Measurements from ENCODE around the gene INO80.

Gene INO80, protein sequence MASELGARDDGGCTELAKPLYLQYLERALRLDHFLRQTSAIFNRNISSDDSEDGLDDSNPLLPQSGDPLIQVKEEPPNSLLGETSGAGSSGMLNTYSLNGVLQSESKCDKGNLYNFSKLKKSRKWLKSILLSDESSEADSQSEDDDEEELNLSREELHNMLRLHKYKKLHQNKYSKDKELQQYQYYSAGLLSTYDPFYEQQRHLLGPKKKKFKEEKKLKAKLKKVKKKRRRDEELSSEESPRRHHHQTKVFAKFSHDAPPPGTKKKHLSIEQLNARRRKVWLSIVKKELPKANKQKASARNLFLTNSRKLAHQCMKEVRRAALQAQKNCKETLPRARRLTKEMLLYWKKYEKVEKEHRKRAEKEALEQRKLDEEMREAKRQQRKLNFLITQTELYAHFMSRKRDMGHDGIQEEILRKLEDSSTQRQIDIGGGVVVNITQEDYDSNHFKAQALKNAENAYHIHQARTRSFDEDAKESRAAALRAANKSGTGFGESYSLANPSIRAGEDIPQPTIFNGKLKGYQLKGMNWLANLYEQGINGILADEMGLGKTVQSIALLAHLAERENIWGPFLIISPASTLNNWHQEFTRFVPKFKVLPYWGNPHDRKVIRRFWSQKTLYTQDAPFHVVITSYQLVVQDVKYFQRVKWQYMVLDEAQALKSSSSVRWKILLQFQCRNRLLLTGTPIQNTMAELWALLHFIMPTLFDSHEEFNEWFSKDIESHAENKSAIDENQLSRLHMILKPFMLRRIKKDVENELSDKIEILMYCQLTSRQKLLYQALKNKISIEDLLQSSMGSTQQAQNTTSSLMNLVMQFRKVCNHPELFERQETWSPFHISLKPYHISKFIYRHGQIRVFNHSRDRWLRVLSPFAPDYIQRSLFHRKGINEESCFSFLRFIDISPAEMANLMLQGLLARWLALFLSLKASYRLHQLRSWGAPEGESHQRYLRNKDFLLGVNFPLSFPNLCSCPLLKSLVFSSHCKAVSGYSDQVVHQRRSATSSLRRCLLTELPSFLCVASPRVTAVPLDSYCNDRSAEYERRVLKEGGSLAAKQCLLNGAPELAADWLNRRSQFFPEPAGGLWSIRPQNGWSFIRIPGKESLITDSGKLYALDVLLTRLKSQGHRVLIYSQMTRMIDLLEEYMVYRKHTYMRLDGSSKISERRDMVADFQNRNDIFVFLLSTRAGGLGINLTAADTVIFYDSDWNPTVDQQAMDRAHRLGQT (N-terminal part only)

DNA sequence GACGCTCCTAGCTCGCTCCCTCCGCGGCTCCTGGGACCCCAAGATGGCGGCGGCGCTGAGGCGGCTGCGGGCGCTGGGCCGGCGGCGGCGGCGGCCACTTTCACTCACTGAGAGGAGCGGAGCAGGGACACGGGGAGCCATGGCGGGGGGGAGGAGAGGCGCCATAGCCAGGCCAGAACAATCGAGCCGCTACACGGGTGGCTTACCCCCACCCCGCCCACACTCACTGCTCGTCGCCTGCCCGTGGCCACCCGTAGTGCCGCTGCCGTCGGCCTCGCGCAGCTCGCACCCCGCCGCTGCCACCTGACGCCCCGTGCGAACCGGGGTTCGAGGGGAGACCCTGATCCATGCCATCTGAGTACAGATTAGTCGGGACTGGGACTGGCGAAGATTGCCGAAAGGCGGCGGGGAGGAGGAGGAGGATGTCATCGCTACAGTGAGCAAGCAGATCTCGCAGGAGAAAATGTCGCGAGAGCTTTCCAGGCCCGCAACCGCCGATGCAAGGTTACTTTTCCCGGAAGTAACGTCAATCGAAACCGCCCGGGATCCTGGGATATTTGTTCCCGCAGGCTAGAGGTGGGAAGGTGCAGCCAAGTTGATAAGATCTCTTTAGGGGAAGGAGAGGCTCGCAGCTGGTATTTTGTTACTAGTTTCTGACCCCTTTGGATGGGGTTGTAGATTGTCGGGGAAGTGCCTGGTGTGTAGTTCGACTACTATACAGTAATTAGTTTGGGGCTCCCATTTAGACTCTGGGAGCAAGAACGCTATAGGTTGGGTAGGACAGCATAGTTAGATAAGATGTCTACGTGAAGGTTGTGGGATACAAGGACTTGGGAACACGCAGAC lies at the start of gene INO80:
TSS of gene INO80 (minus strand) at position 165 of the 846 bp plus-strand sequence. CDS start 19,970 bp downstream, outside the sequence.
- TF ChIP-seq CTCF (IDR thresholded peaks at IDR 0.05; ENCODE audit: control insufficient read depth, insufficient read depth, low read depth, low read length, missing control alignments): no peak
- DNase-seq (ENCODE audit: low read depth): peak; percentile 93
- peak within 1 kb of the TSS; percentile 88 for H3K4me3 ChIP-seq (ENCODE audit: control insufficient read depth, low read depth, low read length)

GRCh38 chr15:41161736-41162135 lies 45.7 kb upstream of the INO80 start:
- TF ChIP-seq CTCF (IDR thresholded peaks at IDR 0.05; ENCODE audit: control insufficient read depth, insufficient read depth, low read depth, low read length, missing control alignments): no peak
- no peak overlapping the region for H3K4me3 ChIP-seq (ENCODE audit: control insufficient read depth, low read depth, low read length)
- no peak for DNase-seq (ENCODE audit: low read depth)

- DNase-seq (ENCODE audit: low read depth): no peak
- TF ChIP-seq CTCF (IDR thresholded peaks at IDR 0.05; ENCODE audit: control insufficient read depth, insufficient read depth, low read depth, low read length, missing control alignments): no peak
- H3K4me3 ChIP-seq (ENCODE audit: control insufficient read depth, low read depth, low read length): no peak overlapping the region
Observed at GRCh38 chr15:41161336-41161735, 45.3 kb upstream of the INO80 start.

DNA sequence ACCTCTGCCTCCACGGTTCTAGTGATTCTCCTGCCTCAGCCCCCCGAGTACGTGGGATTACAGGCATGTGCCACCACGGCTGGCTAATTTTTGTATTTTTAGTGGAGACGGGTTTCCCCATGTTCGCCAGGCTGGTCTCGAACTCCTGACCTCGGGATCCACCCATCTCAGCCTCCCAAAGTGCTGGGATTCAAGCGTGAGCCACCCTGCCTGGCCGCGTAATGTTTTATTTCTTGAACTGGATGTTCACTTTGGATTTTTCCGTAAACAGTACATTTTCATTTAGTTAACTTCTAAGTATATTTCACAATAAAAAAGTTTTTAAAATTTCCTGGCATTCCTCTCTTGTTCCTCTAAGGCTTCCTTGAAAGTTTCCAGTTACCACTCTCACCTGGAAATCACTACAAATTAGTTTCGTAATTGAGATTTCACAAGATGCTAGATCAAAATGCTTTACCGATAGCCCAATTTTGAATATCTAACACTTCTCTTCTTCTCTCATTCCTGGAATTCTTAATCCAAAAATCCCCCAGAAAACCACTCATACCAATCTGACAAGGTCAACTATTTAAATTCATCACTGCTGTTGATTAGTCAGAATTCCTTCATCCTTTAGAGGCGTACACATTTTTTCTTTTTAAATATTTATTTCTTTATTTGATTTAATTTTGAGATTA lies 44.7 kb upstream of the INO80 start:
- no peak for DNase-seq (ENCODE audit: low read depth)
- H3K4me3 ChIP-seq (ENCODE audit: control insufficient read depth, low read depth, low read length): peak overlapping the region; percentile 5; the same call in 1 of the 2 replicates
- TF ChIP-seq CTCF (IDR thresholded peaks at IDR 0.05; ENCODE audit: control insufficient read depth, insufficient read depth, low read depth, low read length, missing control alignments): no peak

- H3K4me3 ChIP-seq (ENCODE audit: control insufficient read depth, low read depth, low read length): no peak overlapping the region
- no peak for TF ChIP-seq CTCF (IDR thresholded peaks at IDR 0.05; ENCODE audit: control insufficient read depth, insufficient read depth, low read depth, low read length, missing control alignments)
- DNase-seq (ENCODE audit: low read depth): no peak
Observed at GRCh38 chr15:41154412-41154811, 38.3 kb upstream of the INO80 start.

Data from AG09309 (cell line).